Measurements from ENCODE around the gene PRUNE2. TPM values are rescaled to one million over a fixed set of nuclear protein-coding genes. Genes with fewer than 3 reads are reported as not detected.

The PRUNE2 gene
- polyA plus RNA-seq, 1 donor (not counting 4 experiments of a cell fraction or from before 2014, with no cell fraction given) = 0.41 TPM

GRCh38 chr9:76759732-76760131, 146.2 kb downstream of the PRUNE2 start:
- Histone ChIP-seq H3K9me3 (ENCODE audit: control insufficient read depth, low read depth, low read length) (no peaks in the 10 kb centered on the region), H3K9me1 (ENCODE audit: control insufficient read depth, extremely low read depth, insufficient read depth, low read length) (no peaks in the 10 kb centered on the region), H3K4me2 (ENCODE audit: control insufficient read depth, extremely low read depth, insufficient read depth, low read depth, low read length) (no peak overlapping the region), H3K79me2 (ENCODE audit: control insufficient read depth, insufficient read depth, low read length) (no peaks in the 10 kb centered on the region), H3K4me3 (ENCODE audit: control insufficient read depth in 2 of 3, extremely low read depth in 1 of 3, insufficient read depth in 2 of 3, low read depth in 1 of 3, low read length in 3 of 3) (no peak overlapping the region), H3K36me3 (ENCODE audit: control insufficient read depth in 2 of 2, extremely low read depth in 1 of 2, insufficient read depth in 2 of 2, low read length in 2 of 2) (no peaks in the 10 kb centered on the region), H3K27ac (ENCODE audit: control insufficient read depth, insufficient read depth, low read length) (no peak overlapping the region), H3K9ac (ENCODE audit: control insufficient read depth, extremely low read depth, insufficient read depth, low read length) (no peak overlapping the region), H4K20me1 (ENCODE audit: control insufficient read depth, extremely low read depth, insufficient read depth, low read length) (no peaks in the 10 kb centered on the region), H3K27me3 (ENCODE audit: control insufficient read depth, extremely low read depth, insufficient read depth, low read length) (no peaks in the 10 kb centered on the region), H3K4me1 (ENCODE audit: control insufficient read depth, extremely low read depth, insufficient read depth, low read length) (no peaks in the 10 kb centered on the region), H2AFZ (ENCODE audit: control insufficient read depth, low read length) (no peak overlapping the region)
- dilution Hi-C loops (cut with MboI; ENCODE audit: extremely low pct_ligation_motif_present, low sequenced_read_pairs) = no loop called here
- FAIRE-seq = no peak
- no peak for TF ChIP-seq CTCF (optimal IDR thresholded peaks at IDR 0.05 in 1 of 3, IDR thresholded peaks at IDR 0.05 in 1 of 3, conservative IDR thresholded peaks at IDR 0.05 in 1 of 3; ENCODE audit: extremely low read depth in 1 of 3, insufficient read depth in 2 of 3, low read length in 3 of 3)
- TF ChIP-seq EZH2 (IDR thresholded peaks at IDR 0.05; ENCODE audit: low read length) = no peak
- DNase-seq (ENCODE audit: low read depth, low spot score) = no peak

- no peaks in the 10 kb centered on the region for H3K27me3 ChIP-seq (ENCODE audit: control insufficient read depth, extremely low read depth, insufficient read depth, low read length)
- H3K4me3 ChIP-seq (ENCODE audit: control insufficient read depth in 2 of 3, extremely low read depth in 1 of 3, insufficient read depth in 2 of 3, low read depth in 1 of 3, low read length in 3 of 3) = no peak overlapping the region
- FAIRE-seq = no peak
Observed at GRCh38 chr9:76758476-76758875, 147.4 kb downstream of the PRUNE2 start.

More at GRCh38 chr9:76758476-76758875, 147.4 kb downstream of the PRUNE2 start:
- H3K9me3 ChIP-seq (ENCODE audit: control insufficient read depth, low read depth, low read length) = no peaks in the 10 kb centered on the region
- no peak for TF ChIP-seq EZH2 (IDR thresholded peaks at IDR 0.05; ENCODE audit: low read length)
- no peak for TF ChIP-seq CTCF (optimal IDR thresholded peaks at IDR 0.05 in 1 of 3, IDR thresholded peaks at IDR 0.05 in 1 of 3, conservative IDR thresholded peaks at IDR 0.05 in 1 of 3; ENCODE audit: extremely low read depth in 1 of 3, insufficient read depth in 2 of 3, low read length in 3 of 3)
- no peak overlapping the region for H3K4me2 ChIP-seq (ENCODE audit: control insufficient read depth, extremely low read depth, insufficient read depth, low read depth, low read length)
- dilution Hi-C loops (cut with MboI; ENCODE audit: extremely low pct_ligation_motif_present, low sequenced_read_pairs) = no loop called here
- H3K4me1 ChIP-seq (ENCODE audit: control insufficient read depth, extremely low read depth, insufficient read depth, low read length) = no peaks in the 10 kb centered on the region
- no peaks in the 10 kb centered on the region for H3K79me2 ChIP-seq (ENCODE audit: control insufficient read depth, insufficient read depth, low read length)
- H4K20me1 ChIP-seq (ENCODE audit: control insufficient read depth, extremely low read depth, insufficient read depth, low read length) = no peaks in the 10 kb centered on the region
- no peaks in the 10 kb centered on the region for H3K9me1 ChIP-seq (ENCODE audit: control insufficient read depth, extremely low read depth, insufficient read depth, low read length)
- no peak overlapping the region for H2AFZ ChIP-seq (ENCODE audit: control insufficient read depth, low read length)
- H3K9ac ChIP-seq (ENCODE audit: control insufficient read depth, extremely low read depth, insufficient read depth, low read length) = no peak overlapping the region
- no peak for DNase-seq (ENCODE audit: low read depth, low spot score)
- H3K27ac ChIP-seq (ENCODE audit: control insufficient read depth, insufficient read depth, low read length) = no peak overlapping the region
- no peaks in the 10 kb centered on the region for H3K36me3 ChIP-seq (ENCODE audit: control insufficient read depth in 2 of 2, extremely low read depth in 1 of 2, insufficient read depth in 2 of 2, low read length in 2 of 2)

All from keratinocyte (primary cell).